WI38 (cell line): ENCODE data around the gene IGFBP5.

Source experiments
- H3K4me3 ChIP-seq: 2 replicates; pipeline ENCODE4 v1.5.1; 2011; ENCODE audit warnings: low read depth, mild to moderate bottlenecking, control low read depth, low read length
- CTCF ChIP-seq: IDR thresholded peaks from 2 replicates; pipeline ENCODE4 v1.5.1; 2012; ENCODE audit warnings: low read depth, mild to moderate bottlenecking, control low read depth, low read length

IGFBP5 gene

GRCh38 chr2:216652566-216652965 is 42.8 kb downstream of the IGFBP5 start:
- no peak for TF ChIP-seq CTCF

GRCh38 chr2:216651351-216651881 is 43.9 kb downstream of the IGFBP5 start:
- H3K4me3 ChIP-seq, result no peak overlapping the region

More at GRCh38 chr2:216652566-216652965, 42.8 kb downstream of the IGFBP5 start:
- H3K4me3 ChIP-seq, result no peak overlapping the region

GRCh38 chr2:216650626-216651257 is 44.6 kb downstream of the IGFBP5 start:
- H3K4me3 ChIP-seq, result no peak overlapping the region
- TF ChIP-seq CTCF, result no peak

More at GRCh38 chr2:216651351-216651881, 43.9 kb downstream of the IGFBP5 start:
- TF ChIP-seq CTCF, result no peak

GRCh38 chr2:216649574-216649973 is 45.8 kb downstream of the IGFBP5 start:
- no peak overlapping the region for H3K4me3 ChIP-seq
- TF ChIP-seq CTCF, result no peak

- no peak for TF ChIP-seq CTCF
Observed at GRCh38 chr2:216648105-216648504, 47.2 kb downstream of the IGFBP5 start.

GRCh38 chr2:216646116-216646515 is 49.2 kb downstream of the IGFBP5 start:
- no peak overlapping the region for H3K4me3 ChIP-seq
- TF ChIP-seq CTCF, result no peak

More at GRCh38 chr2:216648105-216648504, 47.2 kb downstream of the IGFBP5 start:
- H3K4me3 ChIP-seq, result no peak overlapping the region

GRCh38 chr2:216645636-216645950 is 49.8 kb downstream of the IGFBP5 start:
- TF ChIP-seq CTCF, result no peak
- H3K4me3 ChIP-seq, result no peak overlapping the region
